Body of pancreas (tissue), 4 donors: ENCODE measurements around the gene SGTA.

Experiments used
- CTCF ChIP-seq, 7 experiments: fragments of 450-650 bp in 4 of 7; fragments of 200-600 bp in 3 of 7; sonication (generic) in 3 of 7; IDR thresholded peaks; one replicate each; pipeline ENCODE4 v1.5.1; 2016 to 2019; ENCODE audit warnings: antibody characterized with exemption in 7 of 7
- POLR2A ChIP-seq, 3 donors: fragments of 450-650 bp; IDR thresholded peaks; one replicate each; pipeline ENCODE4 v1.6.1; 2016; ENCODE audit warnings: antibody characterized with exemption in 3 of 3, mild to moderate bottlenecking in 2 of 3

GRCh38 chr19:2734589-2735288 lies 48.3 kb downstream of the SGTA start:
- TF ChIP-seq CTCF (IDR thresholded peaks at IDR 0.05): no peak
- no peak for TF ChIP-seq POLR2A (IDR thresholded peaks at IDR 0.05)
